Measurements from ENCODE around the gene DNAH6.

DNA sequence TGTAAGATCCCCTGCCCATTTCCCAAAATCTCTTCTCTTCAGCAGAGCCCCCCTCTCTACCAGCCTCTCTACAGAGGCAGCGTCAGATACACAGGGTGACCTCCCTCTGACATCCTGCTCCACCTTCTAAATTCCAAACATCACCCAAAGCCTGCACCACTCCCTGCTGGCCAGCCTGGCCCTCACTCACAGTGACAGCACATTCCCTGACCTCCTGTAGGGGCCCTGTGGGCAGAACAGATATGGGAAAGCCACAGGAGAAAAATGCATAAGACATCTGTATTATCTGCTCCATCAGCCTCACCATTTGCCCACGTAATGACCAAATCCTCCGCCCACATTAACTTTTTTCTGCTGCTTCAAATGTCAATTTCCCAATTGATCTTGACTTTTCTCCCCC, 324.0 kb downstream of the DNAH6 start:
- TF ChIP-seq CTCF (IDR thresholded peaks at IDR 0.05) (no peak), ZFX (IDR thresholded peaks at IDR 0.05; ENCODE audit: borderline replicate concordance) (no peak)

Data from 22Rv1 (cell line).